H1 (cell line): ENCODE data around the gene DES.

Experiments used
- BACH1 ChIP-seq: IDR thresholded peaks from 2 replicates; pipeline ENCODE4 v1.6.1; 2012; ENCODE audit warnings: low read length, improper control_type of control experiment
- CBX5 ChIP-seq: fragments of 300-800, 300-1000 bp; sonication (generic); IDR thresholded peaks from 2 replicates; pipeline ENCODE4 v1.7.1; 2016; ENCODE audit warnings: antibody characterized with exemption, low read length, low read depth
- CEBPB ChIP-seq: IDR thresholded peaks from 2 replicates; pipeline ENCODE4 v1.6.1; 2012; ENCODE audit warnings: low read depth, low read length
- CREB1 ChIP-seq: IDR thresholded peaks from 2 replicates; pipeline ENCODE4 v1.6.1; 2012; ENCODE audit warnings: inconsistent platforms
- EZH2 ChIP-seq: fragments of 200-600 bp; sonication (generic); IDR thresholded peaks from 2 replicates; pipeline ENCODE4 v1.7.1; 2012; ENCODE audit warnings: low read depth, mild to moderate bottlenecking, moderate library complexity, low read length, inconsistent platforms; ENCODE audit not compliant: severe bottlenecking
- HDAC2 ChIP-seq, 2 experiments: fragments of 300-600 bp in 1 of 2; sonication (generic) in 1 of 2; IDR thresholded peaks; 2 replicates each; pipeline ENCODE4 v1.6.1; 2011 to 2012; ENCODE audit warnings: low read depth in 2 of 2, low read length in 2 of 2, mild to moderate bottlenecking in 2 of 2, moderate library complexity in 2 of 2, borderline replicate concordance in 1 of 2, inconsistent platforms in 1 of 2
- POLR2A ChIP-seq, 2 experiments: IDR thresholded peaks; 1 replicate in 1 of 2; 2 replicates in 1 of 2; pipeline ENCODE4 v1.6.1; 2011; ENCODE audit warnings: low read depth in 2 of 2, low read length in 2 of 2, mild to moderate bottlenecking in 2 of 2; ENCODE audit errors: control extremely low read depth in 1 of 2
- RAD21 ChIP-seq, 2 experiments: IDR thresholded peaks in 1 of 2; conservative IDR thresholded peaks in 1 of 2; 2 replicates each; pipeline ENCODE4 v1.6.1; 2011; ENCODE audit warnings: low read depth in 2 of 2, low read length in 2 of 2, improper control_type of control experiment in 1 of 2, inconsistent platforms in 1 of 2, mild to moderate bottlenecking in 1 of 2, moderate library complexity in 1 of 2
- RXRA ChIP-seq: IDR thresholded peaks from 2 replicates; pipeline ENCODE4 v1.6.1; 2011; ENCODE audit warnings: low read depth, mild to moderate bottlenecking, low read length, moderate library complexity; ENCODE audit not compliant: insufficient read depth
- TEAD4 ChIP-seq: IDR thresholded peaks from 2 replicates; pipeline ENCODE4 v1.6.1; 2012; ENCODE audit warnings: low read depth, low read length, inconsistent platforms, mixed read lengths
- TF ChIP-seq, protein P1 (sequence below): IDR thresholded peaks from 2 replicates; pipeline ENCODE4 v1.6.1; 2012; ENCODE audit warnings: inconsistent platforms

DNA sequence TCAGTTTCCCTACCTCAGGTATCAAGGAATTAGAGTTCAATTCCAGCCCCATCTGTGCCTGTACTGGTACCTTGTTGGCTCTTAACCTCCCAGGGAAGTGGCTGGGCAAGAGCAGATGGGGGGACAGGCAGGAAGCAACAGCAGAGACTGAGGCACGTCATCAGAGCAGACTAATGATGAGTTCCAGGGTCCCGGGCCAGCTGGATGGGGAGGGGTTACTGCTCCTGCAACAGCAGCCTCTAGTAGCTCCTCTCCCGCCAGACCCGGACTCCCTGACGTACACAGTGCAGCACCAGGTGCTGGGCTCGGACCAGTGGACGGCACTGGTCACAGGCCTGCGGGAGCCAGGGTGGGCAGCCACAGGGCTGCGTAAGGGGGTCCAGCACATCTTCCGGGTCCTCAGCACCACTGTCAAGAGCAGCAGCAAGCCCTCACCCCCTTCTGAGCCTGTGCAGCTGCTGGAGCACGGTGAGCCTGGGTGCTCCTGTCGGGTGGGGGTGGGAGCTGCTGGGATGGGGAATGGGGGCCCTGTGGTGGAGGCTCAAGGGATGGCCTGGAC is 54.5 kb downstream of the DES start:
- TF ChIP-seq CEBPB (no peak), TEAD4 (no peak), POLR2A (IDR thresholded peaks at IDR 0.05; ENCODE audit: control extremely low read depth in 1 of 2, low read depth in 2 of 2, low read length in 2 of 2) (no peak), EZH2 (no peak), CBX5 (no peak), RXRA (no peak), BACH1 (no peak), HDAC2 (IDR thresholded peaks at IDR 0.05; ENCODE audit: borderline replicate concordance in 1 of 2, low read depth in 2 of 2, low read length in 2 of 2) (no peak), RAD21 (IDR thresholded peaks at IDR 0.05 in 1 of 2, conservative IDR thresholded peaks at IDR 0.05 in 1 of 2; ENCODE audit: low read depth in 2 of 2, low read length in 2 of 2) (no peak), CREB1 (no peak)
- TF ChIP-seq, protein P1, sequence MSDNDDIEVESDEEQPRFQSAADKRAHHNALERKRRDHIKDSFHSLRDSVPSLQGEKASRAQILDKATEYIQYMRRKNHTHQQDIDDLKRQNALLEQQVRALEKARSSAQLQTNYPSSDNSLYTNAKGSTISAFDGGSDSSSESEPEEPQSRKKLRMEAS = no peak
